HG02884 (cell line): Measurements from ENCODE around the gene FMNL2.

Experiments
- ATAC-seq: cut with Tn5 transposase; IDR thresholded peaks from one replicate; pipeline ENCODE4 v1.9.1; 2021; ENCODE audit warnings: mild to moderate bottlenecking, moderate library complexity; ENCODE audit not compliant: unreplicated experiment

Gene FMNL2

DNA sequence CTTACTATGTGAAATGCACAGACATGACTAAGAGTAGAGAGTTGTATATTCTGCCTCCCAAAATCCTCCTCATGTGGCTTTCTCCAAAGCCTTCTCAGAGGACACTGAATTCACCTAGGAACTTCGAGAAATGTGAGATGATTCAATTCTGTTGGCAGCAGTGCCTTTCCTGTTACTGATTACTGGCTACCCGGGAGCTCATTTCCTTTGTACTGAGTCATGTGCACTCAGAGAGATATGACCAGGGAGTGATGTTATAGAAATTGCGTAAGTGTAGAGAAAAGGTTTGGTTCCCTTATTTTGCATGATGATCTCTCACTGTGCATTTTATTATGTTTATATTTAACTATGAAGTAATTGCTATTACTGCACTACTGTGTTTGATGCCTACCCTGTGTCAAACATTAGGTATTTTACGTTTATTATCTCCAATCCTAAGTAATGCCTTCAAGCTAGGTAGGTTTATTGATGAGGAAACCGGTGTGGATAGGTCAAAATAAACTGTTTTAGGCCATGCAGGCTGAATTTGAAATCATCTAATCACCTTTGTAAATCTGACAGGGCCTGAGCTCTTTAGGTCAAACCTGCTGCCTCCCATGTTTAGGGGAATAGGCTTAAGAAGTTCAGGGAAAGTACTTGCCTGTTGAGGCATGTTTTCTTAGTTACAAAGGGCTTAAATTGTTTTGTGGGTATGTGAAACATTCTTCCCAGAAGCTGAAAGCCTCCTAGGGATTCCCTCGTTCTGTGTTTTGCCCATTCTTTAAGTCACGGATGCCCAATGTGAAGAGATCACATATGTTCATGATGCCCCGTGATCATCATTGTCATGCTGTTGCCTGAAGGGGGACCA is 86.8 kb downstream of the FMNL2 start:
- peak; percentile 71 for ATAC-seq

DNA sequence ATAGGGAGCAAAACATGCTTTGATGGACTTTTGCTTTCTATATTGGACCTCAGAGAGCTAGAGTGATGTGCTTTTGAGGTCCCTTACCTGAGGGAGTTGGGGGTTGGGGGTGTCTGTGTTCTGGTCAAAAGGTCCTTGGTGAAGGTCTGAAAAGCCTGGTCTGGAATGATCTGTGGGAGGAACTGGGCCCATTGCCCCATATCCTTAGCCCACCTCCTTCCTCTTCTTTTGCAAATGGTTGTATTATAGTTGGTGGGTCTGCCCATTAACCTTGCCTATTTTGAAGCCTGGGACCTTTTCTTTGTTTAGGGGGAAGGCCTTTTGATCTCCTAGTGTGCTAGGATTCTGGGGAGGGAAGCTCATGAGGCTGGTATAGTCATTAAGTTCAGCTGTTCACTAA is 88.7 kb downstream of the FMNL2 start:
- no peak for ATAC-seq

DNA sequence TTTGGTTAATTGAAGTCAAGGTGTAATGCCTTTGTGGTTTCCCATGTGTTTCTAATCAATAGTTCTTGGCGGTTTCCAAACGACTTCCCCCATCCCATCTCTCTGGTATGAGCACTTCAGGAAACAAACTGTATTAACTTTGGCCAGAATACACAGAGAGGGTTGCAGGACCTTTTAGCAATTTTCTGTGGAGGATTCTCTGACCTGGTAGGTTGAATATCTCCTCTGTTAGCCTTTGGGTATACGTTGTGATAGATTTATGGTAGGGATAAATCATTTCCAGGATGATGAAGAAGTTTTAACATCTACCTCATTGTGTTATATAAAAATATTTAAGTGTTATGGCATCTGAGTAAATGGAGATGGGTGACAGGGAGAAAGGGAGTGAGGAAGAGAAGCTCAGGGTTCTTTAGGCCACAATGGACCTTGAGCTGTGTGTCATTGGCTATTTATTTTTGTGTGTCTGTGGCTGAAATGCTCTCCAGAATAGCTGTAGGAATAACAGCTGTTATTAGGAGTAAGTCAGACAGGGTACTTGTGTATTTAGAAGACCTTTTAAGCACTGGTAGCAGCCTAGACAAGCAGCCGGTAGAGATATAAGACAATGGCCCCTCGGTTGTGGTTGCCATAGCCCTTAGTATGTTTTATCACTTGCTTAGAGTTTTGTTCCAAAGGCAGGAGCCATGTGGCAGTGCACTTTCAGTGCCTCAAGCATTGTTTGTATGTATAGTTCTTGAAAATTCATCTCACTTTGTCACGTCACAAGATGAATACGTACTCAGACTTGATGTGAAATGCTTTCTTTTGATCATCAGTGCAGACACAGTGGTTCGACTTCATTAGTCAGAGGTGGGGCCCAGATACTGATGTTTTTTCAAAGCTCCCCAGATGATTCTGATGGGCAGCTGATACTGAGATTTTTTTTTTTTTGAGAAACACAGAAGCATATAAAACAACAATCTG is 91.1 kb downstream of the FMNL2 start:
- ATAC-seq: no peak

DNA sequence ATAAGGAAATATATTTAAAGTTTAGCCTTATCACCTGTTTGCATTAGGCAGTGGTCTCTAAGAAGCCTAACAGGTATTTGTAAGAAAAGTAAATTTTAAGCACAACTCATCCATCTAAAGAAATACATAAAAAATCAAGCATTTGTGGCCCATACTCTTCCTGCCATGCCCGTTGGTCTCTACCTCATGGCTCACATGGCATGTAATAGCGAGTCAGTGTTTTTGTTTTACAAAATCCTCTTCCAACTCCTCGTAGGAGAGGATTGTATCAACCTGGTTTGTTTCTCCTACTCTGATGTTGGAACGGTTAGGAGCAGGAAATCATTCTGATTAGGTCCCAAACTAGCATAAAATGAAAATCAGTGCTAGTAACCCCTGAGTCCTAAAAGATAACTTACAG is 91.8 kb downstream of the FMNL2 start:
- no peak for ATAC-seq

DNA sequence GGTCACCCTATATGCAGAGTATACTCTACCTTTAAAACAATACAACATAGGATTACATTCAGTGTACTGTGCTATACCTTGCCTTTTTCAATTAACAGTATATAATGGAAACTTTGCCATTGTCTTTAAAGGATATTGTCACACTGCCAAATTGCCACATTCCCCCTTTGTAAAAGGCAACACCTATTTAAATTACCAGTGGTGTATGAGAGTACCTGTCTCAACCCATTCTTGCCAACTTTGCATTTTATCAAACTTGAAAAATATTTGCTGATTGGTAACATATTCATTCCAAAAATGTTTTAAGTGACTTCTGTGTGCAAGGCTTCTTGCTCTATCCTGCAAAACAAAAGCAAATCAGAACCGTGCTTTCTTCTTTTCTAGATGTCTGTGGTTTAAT is 92.9 kb downstream of the FMNL2 start:
- ATAC-seq: no peak

DNA sequence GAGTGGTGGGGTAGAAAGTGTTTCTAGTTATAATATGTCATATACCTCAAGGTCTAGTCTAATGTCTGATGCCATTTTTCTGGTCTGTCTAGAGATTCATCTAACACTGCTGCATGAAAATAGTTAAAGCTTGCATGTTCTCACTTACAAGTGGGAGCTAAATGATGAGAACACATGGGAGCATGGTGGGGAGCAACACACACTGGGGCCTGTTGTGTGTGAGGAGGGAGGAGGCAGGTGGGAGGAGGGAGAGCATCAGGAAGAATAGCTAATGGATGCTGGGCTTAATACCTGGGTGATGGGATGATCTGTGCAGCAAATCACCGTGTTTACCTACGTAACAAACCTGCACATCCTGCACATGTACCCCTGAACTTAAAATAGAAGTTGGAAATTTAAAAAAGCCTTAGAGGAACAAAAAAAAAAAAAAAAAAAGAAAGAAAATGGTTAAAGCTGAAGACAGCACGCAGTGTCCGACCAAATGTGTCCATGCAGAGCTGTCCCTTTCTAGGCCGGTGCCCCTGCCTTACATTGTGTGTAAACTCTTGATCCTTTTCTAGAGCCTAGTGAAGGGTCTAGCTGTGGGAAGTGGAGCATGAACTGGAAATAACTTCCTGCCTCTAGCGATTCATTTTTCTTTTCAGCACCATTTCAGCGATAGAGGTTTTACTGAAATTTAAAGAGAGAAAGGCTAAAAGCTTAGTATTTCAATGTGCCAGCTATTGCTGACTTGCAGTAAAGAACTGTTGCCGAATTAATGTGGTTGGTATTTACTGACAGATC is 94.0 kb downstream of the FMNL2 start:
- ATAC-seq: no peak

DNA sequence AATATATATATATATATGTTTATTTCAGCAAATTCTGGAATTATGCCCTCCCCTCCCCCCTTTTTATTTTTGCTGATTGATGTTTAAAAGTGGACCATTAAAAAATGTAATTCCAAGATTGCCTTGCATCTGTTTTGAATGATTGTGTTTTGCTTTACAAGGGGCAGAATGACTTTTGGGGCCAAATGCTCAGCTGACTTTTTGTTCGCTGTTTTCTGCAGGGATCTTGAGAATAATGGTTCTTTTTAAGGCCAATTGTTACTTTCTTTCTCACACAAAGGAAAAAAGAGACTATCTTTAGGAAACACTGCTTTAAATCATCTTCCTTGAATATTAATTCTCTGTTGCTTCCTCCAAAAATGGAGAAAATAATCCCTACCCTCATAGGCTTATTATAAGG is 95.9 kb downstream of the FMNL2 start:
- no peak for ATAC-seq

DNA sequence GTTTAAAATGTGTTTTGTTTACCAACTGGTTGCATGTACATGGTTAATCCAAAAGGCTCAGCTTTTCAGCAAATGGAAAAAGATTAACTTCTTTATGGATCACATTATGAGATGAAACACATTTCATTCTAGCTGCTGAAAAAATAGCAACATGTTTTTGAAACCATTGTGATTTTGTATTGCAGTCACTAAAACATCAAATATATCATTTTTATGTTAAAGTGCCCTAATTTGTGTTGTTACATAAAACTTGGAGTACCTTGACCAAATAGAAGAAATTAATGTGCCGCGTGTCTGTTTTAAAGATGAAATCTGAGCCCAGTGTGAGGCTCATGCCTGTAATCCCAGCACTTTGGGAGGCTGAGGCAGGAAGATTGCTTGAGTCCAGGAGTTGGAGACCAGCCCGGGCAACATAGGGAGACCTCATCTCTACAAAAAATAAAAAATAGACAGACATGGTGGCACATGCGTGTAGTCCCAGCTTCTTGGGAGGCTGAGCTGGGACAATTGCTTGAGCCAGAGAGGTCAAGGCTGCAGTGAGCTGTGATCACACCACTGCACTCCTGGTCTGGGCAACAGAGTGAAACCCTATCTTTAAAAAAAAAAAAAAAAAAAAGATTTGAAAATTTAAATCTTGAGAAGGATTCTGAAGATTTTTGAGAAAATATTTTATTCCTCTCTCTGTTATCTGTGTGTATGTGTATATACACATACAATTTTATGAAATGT is 96.6 kb downstream of the FMNL2 start:
- ATAC-seq: no peak

DNA sequence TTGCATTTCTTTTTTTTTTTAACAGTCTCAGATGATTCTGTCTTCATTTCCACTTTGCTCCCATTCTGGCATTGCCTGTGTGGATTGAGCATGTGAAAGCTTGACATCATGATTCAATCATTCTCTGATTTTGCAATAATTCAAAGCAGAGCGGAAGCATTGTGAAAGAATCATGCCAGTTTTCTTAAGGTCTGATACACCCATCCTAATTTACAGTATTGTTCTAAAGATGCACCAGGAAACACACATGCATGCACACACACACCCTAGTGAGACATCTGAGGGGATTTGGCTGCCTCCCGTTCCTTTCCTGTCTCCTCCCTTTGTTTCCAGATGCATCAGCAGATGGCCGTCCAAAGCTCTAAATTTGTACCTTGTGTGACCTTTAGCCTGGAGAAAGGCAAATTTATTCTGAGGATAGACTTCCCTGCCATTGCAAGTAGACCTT is 97.3 kb downstream of the FMNL2 start:
- ATAC-seq: no peak

DNA sequence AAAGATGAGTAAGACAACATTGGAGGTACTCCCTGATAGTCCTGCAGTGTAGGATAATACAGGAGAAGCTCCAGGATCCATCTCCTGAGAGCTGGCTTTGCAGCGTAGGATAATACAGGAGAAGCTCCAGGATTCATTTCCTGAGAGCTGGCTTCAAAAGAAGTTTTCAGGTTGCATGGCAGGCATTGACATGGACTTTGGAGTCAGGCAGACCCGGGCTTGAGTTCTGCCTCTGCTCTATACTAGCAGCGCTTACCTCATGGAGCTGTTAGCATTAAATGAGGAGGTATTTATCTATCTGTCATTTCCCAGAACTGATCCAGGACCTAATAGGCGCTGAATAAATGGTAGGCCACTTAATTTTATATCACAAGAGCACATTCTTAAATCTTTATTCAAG is 97.8 kb downstream of the FMNL2 start:
- ATAC-seq: no peak

DNA sequence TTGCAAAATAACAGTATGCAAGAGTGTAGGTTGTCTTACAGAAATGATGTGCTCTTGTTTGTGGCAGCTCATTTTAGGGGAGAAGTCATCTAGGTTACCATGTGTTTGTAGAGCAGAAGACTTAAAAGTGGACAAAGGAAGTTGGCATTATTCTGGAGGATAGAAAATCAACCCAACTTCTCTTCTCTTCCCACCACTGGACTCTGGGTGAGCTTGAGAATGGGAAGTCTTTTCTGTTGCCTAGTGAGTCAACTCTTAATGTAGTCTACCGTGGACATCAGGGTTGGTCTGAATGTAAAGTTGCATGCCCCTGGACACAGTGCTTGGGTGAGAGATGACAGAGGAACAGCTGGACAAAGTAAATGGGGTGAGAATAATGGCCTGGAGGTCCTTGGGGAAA is 98.3 kb downstream of the FMNL2 start:
- ATAC-seq: no peak

DNA sequence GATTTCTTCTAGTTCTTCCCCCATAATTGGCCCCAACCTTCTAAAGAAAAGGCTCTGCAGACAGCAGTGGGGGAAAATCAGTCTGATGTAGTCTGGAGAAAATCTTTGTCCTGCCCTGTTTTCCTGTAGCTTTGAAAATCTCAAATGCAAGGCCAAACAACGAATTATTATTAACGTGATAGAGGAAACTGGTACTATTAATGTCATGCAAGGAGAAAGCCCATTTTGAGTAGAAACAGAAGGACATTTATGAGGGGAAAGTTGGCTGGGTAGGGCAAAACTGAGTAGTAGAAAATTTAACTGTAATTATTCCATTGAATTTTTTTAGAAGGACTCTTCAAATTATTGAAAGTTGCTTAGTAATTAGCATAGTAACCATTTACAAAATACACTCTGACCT is 98.8 kb downstream of the FMNL2 start:
- no peak for ATAC-seq

DNA sequence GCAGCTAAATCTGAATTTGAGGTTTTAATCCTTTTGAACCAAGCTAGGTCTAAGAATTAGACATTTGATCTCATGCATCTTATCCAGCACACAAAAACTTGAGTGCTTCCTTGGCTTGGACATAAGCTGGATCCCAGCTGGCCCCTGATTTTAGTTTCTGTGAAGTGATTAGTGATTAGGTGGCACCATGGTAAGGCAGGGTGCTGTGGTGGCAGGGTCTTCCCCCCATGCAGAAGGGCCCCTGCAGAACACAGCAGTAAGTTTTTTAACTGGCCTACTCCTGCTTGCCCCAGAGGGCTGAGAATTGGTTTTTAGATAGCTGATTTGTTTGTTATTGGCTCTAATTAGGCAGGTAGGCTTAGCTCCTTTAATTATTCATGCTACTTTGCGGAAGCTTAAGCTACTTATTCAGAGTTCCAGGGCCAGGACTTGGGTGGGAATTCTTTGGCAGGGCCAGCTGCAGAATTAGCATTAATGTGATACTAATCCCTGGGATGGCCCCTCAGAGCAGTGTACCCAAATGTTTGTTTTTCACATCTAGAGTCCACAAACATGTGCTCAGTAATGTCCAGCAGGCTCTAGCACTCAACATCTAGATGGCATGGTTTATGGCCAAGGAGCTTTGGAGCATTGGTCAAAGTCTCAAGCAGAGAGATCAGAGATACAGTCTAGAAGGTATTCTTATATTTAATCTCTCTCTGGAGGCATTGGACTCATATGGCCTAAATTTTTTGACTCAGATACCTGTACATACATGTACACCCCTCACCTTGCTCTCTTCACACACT is 99.6 kb downstream of the FMNL2 start:
- ATAC-seq: no peak

DNA sequence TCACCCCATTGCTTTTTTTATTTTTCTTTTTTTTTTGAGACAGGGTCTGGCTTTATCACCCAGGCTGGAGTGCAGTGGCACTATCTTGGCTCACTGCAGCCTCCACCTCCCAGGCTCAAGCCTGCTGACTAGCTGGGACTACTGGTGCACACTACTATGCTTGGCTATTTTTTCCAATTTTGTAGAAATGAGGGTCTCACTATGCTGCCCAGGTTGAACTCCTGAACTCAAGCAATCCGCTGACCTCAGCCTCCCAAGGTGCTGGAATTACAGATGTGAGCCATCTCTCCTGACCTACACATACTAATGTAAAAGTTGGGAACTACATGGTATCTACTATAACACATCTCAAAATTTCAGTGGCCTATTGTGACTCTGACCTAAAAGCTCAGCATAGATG is 101.2 kb downstream of the FMNL2 start:
- no peak for ATAC-seq

DNA sequence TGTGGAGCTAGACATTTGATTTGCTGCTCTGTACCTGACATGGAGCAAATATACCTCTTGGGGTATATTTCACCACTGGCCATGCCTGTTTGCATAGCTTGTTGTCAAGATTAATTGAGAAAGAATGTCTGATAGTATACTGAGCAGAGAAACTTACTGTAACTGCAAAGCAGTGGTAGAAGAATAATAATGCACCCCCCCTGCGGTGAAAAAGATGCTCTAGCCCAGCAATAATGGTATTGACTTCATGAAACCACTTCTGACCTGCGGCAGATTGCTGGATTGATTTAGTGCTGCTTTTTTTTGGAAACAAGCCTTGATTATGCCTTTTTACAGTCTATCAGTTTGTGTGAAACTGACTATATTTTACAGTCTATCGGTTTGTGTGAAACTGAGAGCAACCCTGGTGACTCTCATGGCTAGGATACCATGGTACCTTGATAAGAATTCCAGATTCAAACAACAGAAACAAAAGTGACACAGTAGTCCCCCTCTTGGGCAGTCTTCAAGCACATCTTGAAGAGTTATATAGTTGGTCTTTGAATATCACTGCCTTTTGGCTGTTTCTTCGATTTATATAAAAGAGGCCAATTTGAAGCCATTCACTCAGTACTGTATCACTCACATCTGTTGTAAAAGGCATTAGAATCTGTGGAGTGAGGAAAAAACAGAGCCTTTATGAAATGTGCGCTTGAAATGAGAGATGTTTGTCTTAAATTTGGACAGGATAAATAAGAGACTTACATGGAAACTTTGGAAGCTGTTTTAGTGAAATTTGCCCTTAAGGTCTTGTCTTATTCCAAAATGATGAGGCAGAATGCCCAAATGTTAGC is 102.5 kb downstream of the FMNL2 start:
- no peak for ATAC-seq

DNA sequence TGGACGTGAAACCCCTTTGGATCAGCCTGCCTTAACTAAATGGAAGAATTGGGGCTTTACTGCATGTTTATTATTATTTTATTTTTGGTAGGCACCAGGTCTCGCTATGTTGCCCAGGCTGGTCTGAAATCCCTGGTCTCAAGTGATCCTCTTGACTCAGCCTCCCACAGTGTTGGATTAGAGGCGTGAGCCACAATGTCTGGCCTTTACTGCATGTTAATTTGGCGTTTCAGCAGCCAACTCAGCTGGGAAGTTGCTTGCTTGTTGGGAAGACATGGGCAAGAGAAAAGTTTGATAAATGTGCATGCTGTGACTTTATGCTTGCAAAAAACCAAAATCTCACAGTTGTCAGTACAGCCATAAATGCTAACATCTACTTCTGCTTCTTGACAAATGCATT is 105.1 kb downstream of the FMNL2 start:
- no peak for ATAC-seq

DNA sequence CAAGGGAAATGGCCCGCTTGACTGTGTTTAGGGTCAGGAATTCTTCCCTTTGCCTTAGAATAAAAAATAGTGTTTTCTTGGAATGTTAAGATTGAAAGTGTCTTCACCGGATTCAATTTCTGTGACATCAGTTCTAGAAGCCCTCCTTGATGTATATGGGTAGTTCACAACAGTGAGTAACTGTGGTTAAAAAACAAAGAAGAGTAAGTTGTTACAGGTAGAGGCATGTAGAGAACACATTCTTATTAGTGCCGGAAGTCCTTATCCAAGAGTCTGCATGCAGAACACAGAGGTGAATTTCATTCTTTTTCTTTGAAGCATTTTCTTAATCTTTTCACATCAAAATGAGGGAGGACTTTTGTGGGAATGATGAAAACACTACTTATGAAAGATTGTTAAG is 105.5 kb downstream of the FMNL2 start:
- no peak for ATAC-seq

DNA sequence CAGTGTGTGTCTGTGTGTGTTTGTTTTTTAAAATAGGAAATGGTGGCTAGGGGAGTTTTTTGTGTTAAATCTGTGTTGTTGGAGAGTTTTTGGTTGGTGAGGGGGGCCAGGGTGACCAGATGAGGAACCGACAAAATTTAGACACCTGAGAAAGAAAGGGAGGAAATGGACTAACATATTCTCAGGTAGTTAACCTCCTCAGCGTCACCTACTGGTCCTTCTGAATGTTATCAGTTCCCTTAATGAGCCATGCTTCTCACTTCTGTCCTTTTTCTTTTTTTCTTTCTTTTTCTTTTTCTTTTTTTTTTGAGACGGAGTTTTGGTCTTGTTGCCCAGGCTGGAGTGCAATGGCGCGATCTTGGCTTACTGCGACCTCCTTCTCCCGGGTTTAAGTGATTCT is 107.0 kb downstream of the FMNL2 start:
- no peak for ATAC-seq

DNA sequence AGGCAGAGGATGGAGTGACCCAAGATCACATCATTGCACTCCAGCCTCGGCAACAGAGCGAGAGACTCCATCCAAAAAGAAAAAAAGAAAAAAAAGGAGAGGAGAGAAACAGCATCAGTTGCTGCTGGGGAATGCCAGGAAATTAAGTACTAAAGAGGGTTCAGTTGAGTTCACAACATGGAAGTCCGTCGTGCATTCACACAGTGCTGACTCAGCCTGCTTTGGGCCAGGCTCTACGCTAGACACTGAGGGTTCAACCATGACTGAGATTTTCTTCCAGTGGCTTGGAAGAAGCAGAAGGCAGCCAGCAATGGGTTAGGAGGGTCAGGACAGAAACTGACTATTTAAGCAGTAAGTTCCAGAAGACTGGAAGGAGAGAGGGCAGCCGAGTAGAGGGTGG is 108.8 kb downstream of the FMNL2 start:
- ATAC-seq: no peak
